GM12875 (cell line): Measurements from ENCODE around the gene STAB1.

Source experiments
- H3K4me3 ChIP-seq: one replicate; pipeline ENCODE4 v1.5.1; 2011; ENCODE audit warnings: low read depth, low read length, control low read depth
- TF ChIP-seq, protein P1 (sequence below): IDR thresholded peaks from 2 replicates; pipeline ENCODE4 v1.5.1; 2011; ENCODE audit warnings: low read depth, mild to moderate bottlenecking, control low read depth, inconsistent platforms, low read length, moderate library complexity, borderline replicate concordance; ENCODE audit not compliant: insufficient read depth

STAB1 gene

DNA sequence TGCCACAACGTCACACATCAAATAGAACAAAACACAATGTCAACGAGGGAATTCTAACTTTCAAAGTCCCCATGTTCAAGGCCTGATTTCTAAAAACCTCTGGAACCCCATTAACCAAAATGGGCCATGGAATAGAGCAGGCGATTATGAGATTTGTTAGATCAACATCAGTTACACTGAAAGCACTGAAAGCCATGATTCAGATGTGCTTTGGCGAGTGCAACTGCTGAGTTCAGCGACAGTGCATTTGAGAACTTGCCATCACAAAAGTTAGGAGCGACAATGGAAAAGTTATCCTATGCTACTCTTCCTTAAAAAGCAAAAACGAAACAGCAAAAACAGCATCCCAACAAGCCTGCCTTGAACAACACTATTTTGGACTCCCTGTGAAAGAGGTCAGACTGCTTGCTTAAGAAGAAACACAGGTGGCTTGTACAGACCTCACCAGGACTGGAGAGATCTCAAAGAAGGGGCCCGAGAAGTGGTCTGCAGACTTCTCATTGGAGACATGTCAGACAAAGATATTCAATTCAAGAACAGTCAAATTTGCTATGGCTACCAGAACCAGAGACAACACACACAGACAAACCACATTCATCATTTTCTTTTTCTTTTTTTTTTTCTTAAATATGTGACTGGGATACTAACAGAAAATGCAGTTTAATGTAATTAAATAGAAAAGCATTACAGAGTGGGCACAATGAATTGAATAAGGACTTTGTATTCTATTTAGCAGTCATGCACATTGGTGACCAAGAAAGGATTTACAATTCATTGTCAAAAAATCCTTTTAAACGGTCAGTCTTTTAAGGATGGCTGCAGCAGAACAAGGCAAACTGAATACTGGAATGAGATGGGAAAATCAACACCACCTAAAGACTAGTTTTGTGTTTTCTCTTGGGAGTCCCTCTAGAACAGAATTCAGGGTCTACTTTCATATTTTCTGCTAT, 62.1 kb downstream of the STAB1 start:
- no peak overlapping the region for H3K4me3 ChIP-seq
- TF ChIP-seq, protein P1, sequence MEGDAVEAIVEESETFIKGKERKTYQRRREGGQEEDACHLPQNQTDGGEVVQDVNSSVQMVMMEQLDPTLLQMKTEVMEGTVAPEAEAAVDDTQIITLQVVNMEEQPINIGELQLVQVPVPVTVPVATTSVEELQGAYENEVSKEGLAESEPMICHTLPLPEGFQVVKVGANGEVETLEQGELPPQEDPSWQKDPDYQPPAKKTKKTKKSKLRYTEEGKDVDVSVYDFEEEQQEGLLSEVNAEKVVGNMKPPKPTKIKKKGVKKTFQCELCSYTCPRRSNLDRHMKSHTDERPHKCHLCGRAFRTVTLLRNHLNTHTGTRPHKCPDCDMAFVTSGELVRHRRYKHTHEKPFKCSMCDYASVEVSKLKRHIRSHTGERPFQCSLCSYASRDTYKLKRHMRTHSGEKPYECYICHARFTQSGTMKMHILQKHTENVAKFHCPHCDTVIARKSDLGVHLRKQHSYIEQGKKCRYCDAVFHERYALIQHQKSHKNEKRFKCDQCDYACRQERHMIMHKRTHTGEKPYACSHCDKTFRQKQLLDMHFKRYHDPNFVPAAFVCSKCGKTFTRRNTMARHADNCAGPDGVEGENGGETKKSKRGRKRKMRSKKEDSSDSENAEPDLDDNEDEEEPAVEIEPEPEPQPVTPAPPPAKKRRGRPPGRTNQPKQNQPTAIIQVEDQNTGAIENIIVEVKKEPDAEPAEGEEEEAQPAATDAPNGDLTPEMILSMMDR = no peak

DNA sequence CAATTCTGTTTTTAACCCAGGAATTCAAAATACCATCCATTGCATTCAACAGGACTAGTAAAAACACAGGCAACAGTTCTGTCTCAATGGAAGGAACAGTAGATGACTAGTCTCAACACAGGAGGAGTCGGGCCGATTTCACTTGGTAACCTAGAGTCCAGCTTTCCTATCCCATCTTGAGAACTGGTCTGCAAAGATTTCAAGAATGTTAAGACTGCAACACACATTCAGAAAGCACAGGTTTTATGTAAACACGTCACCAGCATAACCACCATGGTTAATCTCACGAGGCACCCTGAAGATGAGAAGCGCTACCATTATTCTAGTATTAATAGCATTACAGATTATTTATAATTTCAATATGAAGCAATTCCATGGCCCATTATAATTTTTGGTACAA, 63.3 kb downstream of the STAB1 start:
- no peak overlapping the region for H3K4me3 ChIP-seq
- TF ChIP-seq, protein P1 = no peak

DNA sequence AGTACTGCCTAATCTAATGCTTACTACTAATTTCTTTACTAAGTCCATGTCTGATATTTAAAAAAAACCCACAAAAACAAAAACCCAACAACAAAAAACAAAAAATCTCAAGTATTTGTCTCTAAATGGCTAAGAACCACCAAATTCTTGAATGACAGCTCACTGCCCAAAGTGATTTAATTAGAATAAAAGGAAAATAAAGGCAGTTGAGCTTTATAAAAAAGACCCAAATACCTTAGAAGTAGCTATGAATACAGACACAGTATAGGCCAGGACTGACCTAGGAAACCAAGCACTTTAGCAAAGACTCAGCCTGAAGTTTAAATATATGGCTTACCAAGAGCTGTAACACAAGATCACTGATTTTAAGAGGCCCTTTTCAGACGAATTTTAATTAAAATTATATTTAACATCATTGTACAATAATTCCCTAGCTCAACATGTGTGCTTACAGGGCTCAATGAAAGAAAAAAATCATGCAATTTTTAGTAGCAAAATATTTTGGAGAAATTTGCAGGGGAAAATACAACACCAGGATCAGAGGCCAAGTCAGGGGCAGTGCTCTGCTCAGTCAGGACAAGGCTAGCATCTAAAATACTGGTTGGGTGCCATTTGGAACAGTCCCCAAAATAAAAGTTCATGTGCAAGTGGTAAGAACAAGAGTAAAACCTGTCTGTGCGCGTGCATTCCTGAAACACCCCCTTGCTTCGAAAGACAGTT, 66.0 kb downstream of the STAB1 start:
- no peak overlapping the region for H3K4me3 ChIP-seq
- TF ChIP-seq, protein P1 = no peak

DNA sequence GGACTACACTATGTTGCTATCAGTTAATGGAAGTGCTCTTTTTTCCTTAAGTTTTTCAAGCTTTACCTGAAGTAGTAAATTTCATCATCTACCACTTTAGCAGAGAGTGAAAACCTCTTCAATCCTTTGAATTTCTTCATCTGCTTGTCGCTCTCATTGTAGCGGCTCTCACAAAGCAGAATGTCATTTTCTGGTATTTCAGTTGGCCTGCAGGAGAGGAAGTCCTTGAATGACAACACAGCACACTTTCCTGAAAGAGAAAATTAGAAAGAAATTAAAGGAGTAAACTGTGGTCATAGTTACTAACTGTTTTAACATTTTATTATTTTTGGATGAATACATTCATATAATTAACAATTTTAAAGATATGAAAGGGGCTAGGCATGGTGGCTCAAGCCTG, 68.8 kb downstream of the STAB1 start:
- H3K4me3 ChIP-seq = no peak overlapping the region
- TF ChIP-seq, protein P1 = no peak

DNA sequence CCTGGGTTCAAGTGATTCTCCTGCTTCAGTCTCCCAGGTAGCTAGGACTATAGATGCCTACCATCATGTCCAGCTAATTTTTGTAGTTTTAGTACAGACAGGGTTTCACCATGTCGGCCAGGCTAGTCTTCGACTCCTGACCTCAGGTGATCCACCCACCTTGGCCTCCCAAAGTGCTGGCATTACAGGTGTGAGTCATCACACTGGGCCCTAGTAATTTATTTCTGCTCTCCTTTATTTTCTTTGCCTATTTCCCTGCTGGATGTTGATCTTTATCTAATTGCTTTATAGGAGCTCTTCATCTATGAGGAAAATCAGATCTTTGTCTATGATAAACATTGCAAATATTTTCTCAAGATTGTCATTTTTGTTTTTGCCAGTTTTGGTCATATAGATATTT, 72.9 kb downstream of the STAB1 start:
- no peak overlapping the region for H3K4me3 ChIP-seq
- TF ChIP-seq, protein P1 = no peak

DNA sequence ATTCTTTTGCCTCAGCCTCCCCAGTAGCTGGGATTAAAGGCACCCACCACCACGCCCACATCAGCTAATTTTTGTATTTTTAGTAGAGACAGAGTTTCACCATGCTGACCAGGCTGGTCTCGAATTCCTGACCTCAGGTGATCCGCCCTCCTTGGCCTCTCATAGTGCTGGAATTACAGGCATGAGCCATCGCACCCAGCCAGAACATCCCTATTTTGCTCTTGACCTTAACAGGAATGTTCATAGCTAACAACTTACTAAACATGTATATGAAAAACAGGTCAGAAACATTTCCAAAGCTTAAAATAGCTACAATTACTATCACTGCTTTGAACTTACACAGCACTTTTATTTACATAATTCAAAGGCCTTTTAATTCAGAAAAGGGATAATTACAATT, 74.9 kb downstream of the STAB1 start:
- no peak overlapping the region for H3K4me3 ChIP-seq
- TF ChIP-seq, protein P1 = no peak

DNA sequence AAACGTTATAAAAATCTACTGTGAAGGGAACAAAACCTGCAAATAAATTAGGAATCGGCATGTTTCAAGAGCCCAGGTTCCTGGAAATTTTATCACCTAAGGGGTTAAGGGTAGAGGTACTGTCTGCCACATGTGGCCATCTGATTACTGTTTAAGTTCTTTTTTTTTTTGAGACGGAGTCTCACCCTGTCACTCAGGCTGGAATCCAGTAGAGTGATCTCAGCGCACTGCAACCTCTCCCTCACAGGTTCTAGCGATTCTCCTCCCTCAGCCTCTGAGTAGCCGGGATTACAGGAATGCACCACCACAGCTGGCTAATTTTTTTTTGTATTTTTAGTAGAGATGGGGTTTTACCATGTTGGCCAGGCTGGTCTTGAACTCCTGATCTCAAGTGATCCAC, 77.1 kb downstream of the STAB1 start:
- H3K4me3 ChIP-seq = no peak overlapping the region
- TF ChIP-seq, protein P1 = no peak
